Pancreas (tissue), 10 donors: ENCODE measurements around the gene FAM111A. TPM values are rescaled to one million over a fixed set of nuclear protein-coding genes. Genes with fewer than 3 reads are reported as not detected.

Experiments
- ATAC-seq, 4 donors: fragments of 200-7000 bp; cut with Tn5 transposase; one replicate each; pipeline versions ENCODE4 v1.8.0 to v1.9.1; 2020; ENCODE audit warnings: mild to moderate bottlenecking in 4 of 4, moderate library complexity in 4 of 4
- DNase-seq, 6 donors: peaks; one replicate each; pipeline ENCODE4 v3.0.0-alpha.2; 2020
- FAIRE-seq: peaks from 2 replicates; lab custom pipeline; 2012; peaks lifted over from hg19 to GRCh38; lab: Jason Lieb, UNC
- H3K27ac ChIP-seq, 4 donors: fragments of 200-600 bp; sonication (generic); 1 replicate in 3 of 4; 2 replicates in 1 of 4; pipeline versions ENCODE4 v1.5.0 to v1.8.0; 2020
- H3K27me3 ChIP-seq, 4 donors: fragments of 200-600 bp; one replicate each; pipeline ENCODE4 v1.8.0; 2021
- H3K36me3 ChIP-seq, 3 donors: fragments of 200-600 bp; sonication (generic) in 1 of 3; one replicate each; pipeline versions ENCODE4 v1.5.0 to v1.8.0; 2020 to 2021
- H3K4me1 ChIP-seq, 3 donors: fragments of 200-600 bp; one replicate each; pipeline ENCODE4 v1.8.0; 2021
- H3K4me3 ChIP-seq, 4 donors: fragments of 200-600 bp; sonication (generic) in 2 of 4; one replicate each; pipeline versions ENCODE4 v1.5.0 to v1.8.0; 2020 to 2021
- H3K9me3 ChIP-seq, 4 donors: fragments of 200-600 bp; one replicate each; pipeline ENCODE4 v1.8.0; 2021
- WGBS, 2 donors: extraction: QIAGEN DNeasy Blood & Tissue Kit; methylation state at CpG; one replicate each; pipeline ENCODE4 v1.1.7; 2013; 5-methylcytosine and 5-hydroxymethylcytosine counted together
- intact Hi-C, 3 donors: fragments of 100-400 bp; cut with DNase I; formaldehyde crosslinking; loops; one replicate each; pipeline versions ENCODE4 v1.11.1 to v1.14.2; 2022
- polyA plus RNA-seq, 2 donors: library from polyadenylated mRNA; stranded (reverse); fragments of 200-250 nt; gene quantifications; one replicate each; pipeline ENCODE4 v1.2.3, GENCODE V29; 2013
- total RNA-seq, 6 donors: library from RNA; stranded (reverse); fragmentation: NEBNext Ultra II Directional in 4 of 6; extraction: Animal tissue kit (Norgen Biotek cat#: 25700) in 4 of 6; gene quantifications; one replicate each; pipeline versions ENCODE4 v1.2.1 to v1.2.4, GENCODE V29; 2021 to 2023
- TF ChIP-seq, protein P1 (sequence below), 4 donors: fragments of 200-600 bp; sonication (generic) in 3 of 4; IDR thresholded peaks; one replicate each; pipeline versions ENCODE4 v1.5.0 to v1.8.0; 2021; ENCODE audit warnings: antibody characterized with exemption in 4 of 4
- donor health status: healthy with polysubstance abuse.
- donor health status: DM: no; HTN: no; CAD: no; lungs with moderate emphysema.
- donor health status: DM: no; HTN: no; CAD: no.
- donor health status: control.
- donor health status: control.
- donor health status: Bipolar disorder and iron deficiency.
- donor health status: DM: yes; HTN: yes; CAD: no.
- donor health status: DM: no; HTN: no; CAD: no.
- donor health status: DM: no; HTN: no; CAD: no.
- donor health status: DM: yes; HTN: yes; CAD: no.

The FAM111A gene
- total and polyA plus RNA-seq, 8 donors: 3.9 to 25.1 (median 9.9) TPM

- FAIRE-seq: no peak
- peaks cover 0 to 16% (median 0%) of the 10 kb centered on the region in 3 donors for H3K4me1 ChIP-seq
These were observed 41.1 kb downstream of the FAM111A start for GRCh38 chr11:59183771-59184170.

GRCh38 chr11:59184691-59185339 is 42.2 kb downstream of the FAM111A start:
- Histone ChIP-seq H3K36me3 (peaks cover 0 to 8% (median 0%) of the 10 kb centered on the region in 3 donors), H3K9me3 (no peaks in the 10 kb centered on the region), H3K4me3 (no peak overlapping the region), H3K27me3 (no peaks in the 10 kb centered on the region), H3K27ac (peak overlapping the region in 3 of 4 donors; percentile 18 to 79 (median 74)), H3K4me1 (peaks cover 0 to 16% (median 0%) of the 10 kb centered on the region in 3 donors)
- 60% methylated on average over 9 of the region's 9 CpGs for WGBS, 2 donors
- DNase-seq (no peak), ATAC-seq (no peak), FAIRE-seq (no peak)
- intact Hi-C loops: no loop called here
- TF ChIP-seq, protein P1, sequence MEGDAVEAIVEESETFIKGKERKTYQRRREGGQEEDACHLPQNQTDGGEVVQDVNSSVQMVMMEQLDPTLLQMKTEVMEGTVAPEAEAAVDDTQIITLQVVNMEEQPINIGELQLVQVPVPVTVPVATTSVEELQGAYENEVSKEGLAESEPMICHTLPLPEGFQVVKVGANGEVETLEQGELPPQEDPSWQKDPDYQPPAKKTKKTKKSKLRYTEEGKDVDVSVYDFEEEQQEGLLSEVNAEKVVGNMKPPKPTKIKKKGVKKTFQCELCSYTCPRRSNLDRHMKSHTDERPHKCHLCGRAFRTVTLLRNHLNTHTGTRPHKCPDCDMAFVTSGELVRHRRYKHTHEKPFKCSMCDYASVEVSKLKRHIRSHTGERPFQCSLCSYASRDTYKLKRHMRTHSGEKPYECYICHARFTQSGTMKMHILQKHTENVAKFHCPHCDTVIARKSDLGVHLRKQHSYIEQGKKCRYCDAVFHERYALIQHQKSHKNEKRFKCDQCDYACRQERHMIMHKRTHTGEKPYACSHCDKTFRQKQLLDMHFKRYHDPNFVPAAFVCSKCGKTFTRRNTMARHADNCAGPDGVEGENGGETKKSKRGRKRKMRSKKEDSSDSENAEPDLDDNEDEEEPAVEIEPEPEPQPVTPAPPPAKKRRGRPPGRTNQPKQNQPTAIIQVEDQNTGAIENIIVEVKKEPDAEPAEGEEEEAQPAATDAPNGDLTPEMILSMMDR (IDR thresholded peaks at IDR 0.05): no peak

More at GRCh38 chr11:59183771-59184170, 41.1 kb downstream of the FAM111A start:
- Histone ChIP-seq H3K36me3 (peaks cover 0 to 8% (median 0%) of the 10 kb centered on the region in 3 donors), H3K4me3 (no peak overlapping the region), H3K9me3 (no peaks in the 10 kb centered on the region), H3K27me3 (no peaks in the 10 kb centered on the region), H3K27ac (peak overlapping the region in 1 of 4 donors; percentile 74)
- ATAC-seq: no peak
- DNase-seq: no peak
- 58 to 65% methylated on average over 1 of the region's 1 CpG for WGBS, 2 donors
- TF ChIP-seq, protein P1 (IDR thresholded peaks at IDR 0.05): no peak
- intact Hi-C loops: no loop called here

GRCh38 chr11:59185386-59185945 is 42.8 kb downstream of the FAM111A start:
- no peaks in the 10 kb centered on the region for H3K9me3 ChIP-seq
- FAIRE-seq: no peak
- 55 to 67% methylated on average over 5 of the region's 5 CpGs for WGBS, 2 donors
- no peaks in the 10 kb centered on the region for H3K27me3 ChIP-seq
- no peak for DNase-seq
- H3K27ac ChIP-seq: peak overlapping the region in 3 of 4 donors; percentile 34 to 79 (median 74)
- peak in 1 of 4 donors; percentile 5 for ATAC-seq
- peaks cover 0 to 8% (median 0%) of the 10 kb centered on the region in 3 donors for H3K36me3 ChIP-seq
- no peak overlapping the region for H3K4me3 ChIP-seq
- peaks cover 0 to 16% (median 0%) of the 10 kb centered on the region in 3 donors for H3K4me1 ChIP-seq
- TF ChIP-seq, protein P1 (IDR thresholded peaks at IDR 0.05): no peak
- intact Hi-C loops: no loop called here

DNA sequence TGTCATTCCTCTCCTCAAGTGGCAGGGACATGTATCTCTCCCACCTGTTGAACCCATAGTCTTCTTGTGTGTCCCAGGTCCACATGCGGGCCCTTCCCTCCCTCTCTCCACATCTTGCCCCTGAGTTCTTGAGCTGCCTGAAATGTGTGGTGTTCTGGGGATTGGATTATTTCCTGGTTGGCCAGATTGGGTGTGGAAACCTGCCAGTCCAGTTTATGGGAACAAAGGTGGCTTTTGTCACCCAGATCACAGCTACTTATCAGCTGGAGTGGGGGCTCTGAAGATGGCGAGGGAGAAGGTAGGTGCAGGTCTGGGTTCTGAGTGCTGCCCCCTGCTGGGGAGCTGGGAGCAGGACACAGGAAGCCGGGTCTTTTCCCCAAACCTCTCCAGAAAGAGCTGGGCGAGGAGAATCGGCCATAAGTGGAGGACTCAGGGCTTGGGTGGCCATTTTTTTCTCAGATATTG is 43.5 kb downstream of the FAM111A start:
- H3K9me3 ChIP-seq: no peaks in the 10 kb centered on the region
- no peaks in the 10 kb centered on the region for H3K27me3 ChIP-seq
- TF ChIP-seq, protein P1 (IDR thresholded peaks at IDR 0.05): peak; percentile 51 to 69 (median 64)
- DNase-seq (peak in 5 of 6 donors; percentile 68 to 78 (median 74)), FAIRE-seq (no peak), ATAC-seq (peak; percentile 82 to 91 (median 88))
- peaks cover 0 to 8% (median 0%) of the 10 kb centered on the region in 3 donors for H3K36me3 ChIP-seq
- no peak overlapping the region for H3K4me3 ChIP-seq
- WGBS, 2 donors: 26 to 32% methylated on average over 5 of the region's 5 CpGs
- peaks cover 0 to 16% (median 0%) of the 10 kb centered on the region in 3 donors for H3K4me1 ChIP-seq
- intact Hi-C loops: no loop called here
- peak overlapping the region in 3 of 4 donors; percentile 34 to 79 (median 74) for H3K27ac ChIP-seq
